HCT116 (cell line): ENCODE results near the gene AKAP5. TPM values are rescaled to one million over a fixed set of nuclear protein-coding genes. Genes with fewer than 3 reads are reported as not detected.
A peak's percentile ranks its signal among the peaks of the same experiment; 100 is the strongest.

Source experiments
- ATAC-seq: fragments of 200-7000 bp; cut with Tn5 transposase; 2 replicates; pipeline ENCODE4 v1.9.1; 2020; ENCODE audit warnings: mild to moderate bottlenecking, moderate library complexity
- BruUV-seq: library from RNA; stranded (reverse); fragments of 400-500 nt; replicated peaks from 2 replicates; lab custom pipeline; 2021; lab: Mats Ljungman, UMichigan
- CTCF ChIA-PET: fragments of 300-600 bp; sonication (Branson Sonifier 250); formaldehyde crosslinking; loops from one replicate; lab custom pipeline; 2021; ENCODE audit warnings: antibody characterized with exemption; lab: Charles Lee
- POLR2A ChIA-PET: fragments of 300-600, 350-600 bp; sonication (Branson Sonifier 250); formaldehyde crosslinking; loops from one replicate; lab custom pipeline; 2021; ENCODE audit warnings: antibody characterized with exemption; lab: Charles Lee
- RAD21 ChIA-PET, 2 experiments: fragments of 300-600 bp; sonication (Branson Sonifier 250); formaldehyde crosslinking; loops; one replicate each; lab custom pipeline; 2023; ENCODE audit warnings: low total read pairs in 2 of 2; ENCODE audit not compliant: uncharacterized antibody in 2 of 2, unreplicated experiment in 2 of 2, low non-redundant PET in 1 of 2; lab: Charles Lee
- DNase-seq: peaks from one replicate; pipeline ENCODE4 v3.0.0-alpha.2; 2010; ENCODE audit warnings: low read depth, low spot score
- H2AFZ ChIP-seq: fragments of 200-600 bp; shearing (Covaris generic), sonication (generic); 2 replicates; pipeline ENCODE4 v1.6.1; 2017; ENCODE audit warnings: low read depth, mixed run types, mixed read lengths, antibody characterized with exemption, low read length; ENCODE audit not compliant: poor library complexity, severe bottlenecking
- H3K27ac ChIP-seq: 2 replicates; pipeline ENCODE4 v1.5.1; 2012; ENCODE audit warnings: low read depth, low read length
- H3K27me3 ChIP-seq: fragments of 200-600 bp; sonication (generic); 2 replicates; pipeline ENCODE4 v1.6.1; 2016; ENCODE audit warnings: mixed run types, low read length, mixed read lengths; ENCODE audit not compliant: insufficient read depth
- H3K36me3 ChIP-seq, 2 experiments: fragments of 200-500 bp in 1 of 2; fragments of 200-600 bp in 1 of 2; sonication (Bioruptor generic) in 1 of 2; sonication (generic) in 1 of 2; 2 replicates each; pipeline versions ENCODE4 v1.5.1 to v1.6.1; 2014 to 2016; ENCODE audit warnings: low read length in 2 of 2, inconsistent platforms in 1 of 2, mixed read lengths in 1 of 2, mixed run types in 1 of 2; ENCODE audit not compliant: insufficient read depth in 2 of 2, control insufficient read depth in 1 of 2
- H3K4me1 ChIP-seq, 2 experiments: fragments of 200-600 bp in 1 of 2; sonication (generic) in 1 of 2; 2 replicates each; pipeline versions ENCODE4 v1.5.1 to v1.6.1; 2012 to 2017; ENCODE audit warnings: low read length in 2 of 2, inconsistent platforms in 1 of 2, mild to moderate bottlenecking in 1 of 2, mixed read lengths in 1 of 2, mixed run types in 1 of 2, moderate library complexity in 1 of 2; ENCODE audit not compliant: insufficient read depth in 2 of 2, control insufficient read depth in 1 of 2
- H3K4me2 ChIP-seq: fragments of 200-600 bp; sonication (generic); 2 replicates; pipeline ENCODE4 v1.6.1; 2017; ENCODE audit warnings: mixed run types, low read length, mixed read lengths
- H3K4me3 ChIP-seq, 2 experiments: fragments of 200-600 bp in 1 of 2; sonication (generic) in 1 of 2; replicated peaks in 1 of 2; 2 replicates each; pipeline ENCODE4 v1.5.1; 2011 to 2016; ENCODE audit warnings: low read length in 2 of 2, control low read depth in 1 of 2, low read depth in 1 of 2, mild to moderate bottlenecking in 1 of 2, mixed read lengths in 1 of 2, mixed run types in 1 of 2
- H3K79me2 ChIP-seq: fragments of 200-600 bp; sonication (generic); 2 replicates; pipeline ENCODE4 v1.6.1; 2017; ENCODE audit warnings: mild to moderate bottlenecking, mixed run types, low read length, moderate library complexity, mixed read lengths; ENCODE audit not compliant: insufficient read depth
- H3K9ac ChIP-seq: fragments of 200-600 bp; sonication (generic); 2 replicates; pipeline ENCODE4 v1.6.1; 2016; ENCODE audit warnings: low read length, mixed read lengths
- H3K9me2 ChIP-seq: fragments of 200-600 bp; sonication (generic), shearing (Covaris generic); 2 replicates; pipeline ENCODE4 v1.6.1; 2017; ENCODE audit warnings: mixed run types, mild to moderate bottlenecking, moderate library complexity; ENCODE audit not compliant: insufficient read depth
- H3K9me3 ChIP-seq, 2 experiments: fragments of 200-500 bp in 1 of 2; fragments of 200-600 bp in 1 of 2; sonication (Bioruptor generic) in 1 of 2; sonication (generic) in 1 of 2; 2 replicates each; pipeline ENCODE4 v1.6.1; 2014 to 2017; ENCODE audit warnings: low read length in 2 of 2, mixed read lengths in 2 of 2, inconsistent platforms in 1 of 2, low read depth in 1 of 2, mild to moderate bottlenecking in 1 of 2, mixed run types in 1 of 2, moderate library complexity in 1 of 2; ENCODE audit not compliant: control insufficient read depth in 1 of 2, insufficient read depth in 1 of 2
- H4K20me1 ChIP-seq: fragments of 200-600 bp; sonication (generic), shearing (Covaris generic); 2 replicates; pipeline ENCODE4 v1.6.1; 2017; ENCODE audit warnings: mixed run types, mild to moderate bottlenecking, moderate library complexity; ENCODE audit not compliant: insufficient read depth
- CBX3 ChIP-seq: IDR thresholded peaks from 2 replicates; pipeline ENCODE4 v1.6.1; 2012; ENCODE audit warnings: low read depth
- CEBPB ChIP-seq: IDR thresholded peaks from 2 replicates; pipeline ENCODE4 v1.6.1; 2012; ENCODE audit warnings: low read depth
- EGR1 ChIP-seq: IDR thresholded peaks from 2 replicates; pipeline ENCODE4 v1.6.1; 2012; ENCODE audit warnings: low read depth
- ELF1 ChIP-seq: IDR thresholded peaks from 2 replicates; pipeline ENCODE4 v1.6.1; 2012; ENCODE audit warnings: low read depth, borderline replicate concordance
- POLR2A ChIP-seq: IDR thresholded peaks from 2 replicates; pipeline ENCODE4 v1.7.0; 2011; ENCODE audit warnings: borderline replicate concordance; ENCODE audit not compliant: insufficient read depth, insufficient read length; ENCODE audit errors: extremely low read depth
- POLR2AphosphoS5 ChIP-seq: IDR thresholded peaks from 2 replicates; pipeline ENCODE4 v1.6.1; 2011; ENCODE audit warnings: mild to moderate bottlenecking, low read depth, low read length, moderate library complexity
- SP1 ChIP-seq: IDR thresholded peaks from 2 replicates; pipeline ENCODE4 v1.6.1; 2012; ENCODE audit warnings: low read depth
- SRF ChIP-seq: IDR thresholded peaks from 2 replicates; pipeline ENCODE4 v1.6.1; 2012; ENCODE audit warnings: low read depth
- TCF7L2 ChIP-seq: IDR thresholded peaks from 2 replicates; pipeline ENCODE4 v1.7.0; 2011; ENCODE audit warnings: borderline replicate concordance, inconsistent platforms; ENCODE audit not compliant: insufficient read depth, insufficient read length; ENCODE audit errors: extremely low read depth
- YY1 ChIP-seq: IDR thresholded peaks from 2 replicates; pipeline ENCODE4 v1.6.1; 2011; ENCODE audit warnings: low read length, low read depth, moderate library complexity, mild to moderate bottlenecking; ENCODE audit not compliant: insufficient replicate concordance; ENCODE audit errors: extremely low read depth
- ZFX ChIP-seq: fragments of 450-650 bp; IDR thresholded peaks from 2 replicates; pipeline ENCODE4 v1.6.1; 2017
- intact Hi-C: fragments of 100-400 bp; cut with micrococcal nuclease; formaldehyde crosslinking; loops from 2 replicates; pipeline ENCODE4 v1.10.0; 2022
- total RNA-seq: library from RNA; stranded (reverse); gene quantifications from one replicate; pipeline ENCODE4 v1.2.1, GENCODE V29; 2021; ENCODE audit not compliant: unreplicated experiment
- TF ChIP-seq, protein P1 (sequence below): IDR thresholded peaks from 2 replicates; pipeline ENCODE4 v1.6.1; 2012
- TF ChIP-seq, protein P2 (sequence below): IDR thresholded peaks from 2 replicates; pipeline ENCODE4 v1.6.1; 2011; ENCODE audit warnings: mild to moderate bottlenecking, low read length, moderate library complexity; ENCODE audit not compliant: insufficient replicate concordance; ENCODE audit errors: extremely low read depth
- TF ChIP-seq, protein P3 (sequence below): IDR thresholded peaks from 2 replicates; pipeline ENCODE4 v1.6.1; 2012

Gene AKAP5
- total RNA-seq, 1 experiment from 2014 or later = 0.54 TPM

DNA sequence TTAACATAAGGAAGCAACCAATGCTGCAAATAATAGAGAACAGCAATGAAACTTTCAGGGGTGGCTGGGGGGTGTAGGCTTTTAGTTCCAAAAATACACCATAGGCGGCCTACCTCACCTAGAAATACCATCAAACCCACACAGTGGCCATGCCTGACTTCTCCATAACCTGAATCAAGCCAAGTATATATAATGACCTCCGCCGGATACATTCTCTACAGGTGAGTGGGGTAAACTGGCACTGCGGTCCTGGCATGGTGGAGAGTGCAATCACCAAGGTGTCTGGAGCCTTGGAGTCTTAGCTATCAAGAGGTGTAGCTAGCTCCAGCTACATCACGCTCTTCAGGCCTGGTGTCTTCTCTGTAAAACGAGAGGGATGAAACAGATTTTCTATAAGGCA is 37.2 kb downstream of the AKAP5 start:
- Histone ChIP-seq H3K9me3 (no peaks in the 10 kb centered on the region), H3K36me3 (peaks cover 0 to 5% of the 10 kb centered on the region in 2 experiments; a peak in 1 of 4 replicates), H3K9me2 (no peaks in the 10 kb centered on the region), H2AFZ (no peak overlapping the region), H4K20me1 (no peaks in the 10 kb centered on the region), H3K9ac (peak overlapping the region; percentile 85), H3K4me1 (peaks cover 30 to 49% of the 10 kb centered on the region in 2 experiments), H3K27ac (peak overlapping the region; percentile 95), H3K4me3 (peak overlapping the region; percentile 74 to 97), H3K27me3 (no peaks in the 10 kb centered on the region)
- POLR2A ChIA-PET = no interaction called here
- CTCF ChIA-PET = interaction anchor here (3.2 kb wide), 1 partner anchor 9 kb away, joined by 9 read pairs; no protein-coding TSS in a partner anchor
- no peak for DNase-seq
- no TSS peak for BruUV-seq
- intact Hi-C loops = no loop called here
- no peak for TF ChIP-seq SRF
- no peak for TF ChIP-seq YY1
- no peak for TF ChIP-seq POLR2AphosphoS5
- TF ChIP-seq ZFX = no peak
- no peak for TF ChIP-seq CEBPB
- no peak for TF ChIP-seq POLR2A
- TF ChIP-seq CBX3 = no peak
- TF ChIP-seq, all 23 proteins: peak for 0
- peaks cover 76% of the 10 kb centered on the region for H3K79me2 ChIP-seq
- H3K4me2 ChIP-seq = peak overlapping the region; percentile 89
- RAD21 ChIA-PET = no interaction called here
- ATAC-seq = no peak

DNA sequence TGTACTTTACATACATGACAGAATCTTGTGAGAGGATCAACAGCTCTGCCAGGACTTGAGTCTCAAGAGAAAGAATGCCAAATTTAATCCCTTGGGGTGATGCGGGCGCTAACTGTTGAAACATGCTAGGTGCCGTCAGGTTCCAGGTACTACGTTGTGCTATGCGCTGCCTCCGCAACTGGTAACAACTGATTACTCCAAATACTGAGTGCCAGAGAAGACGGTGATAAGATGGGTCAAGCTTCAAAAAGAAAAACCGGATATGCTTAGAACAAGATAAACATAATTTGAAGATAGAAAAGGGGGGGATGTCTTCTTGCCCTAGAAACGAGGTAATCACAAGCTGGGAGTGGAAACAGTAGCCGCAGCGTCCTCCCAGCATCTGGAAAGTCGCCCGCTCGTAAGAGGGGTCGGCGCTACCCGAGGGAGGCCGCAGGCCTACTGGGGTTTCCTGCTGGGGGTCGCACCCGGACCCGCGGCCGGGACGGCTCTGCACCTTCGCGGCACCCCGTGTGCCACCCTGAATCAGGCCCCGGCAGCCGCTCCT is 37.7 kb downstream of the AKAP5 start:
- Histone ChIP-seq H3K27me3 (no peaks in the 10 kb centered on the region), H3K4me1 (peaks cover 30 to 51% of the 10 kb centered on the region in 2 experiments), H3K9me2 (no peaks in the 10 kb centered on the region), H3K9me3 (no peaks in the 10 kb centered on the region), H3K4me3 (peak overlapping the region; percentile 74 to 97), H2AFZ (no peak overlapping the region), H3K79me2 (peaks cover 76% of the 10 kb centered on the region), H4K20me1 (no peaks in the 10 kb centered on the region), H3K9ac (peak overlapping the region; percentile 85), H3K36me3 (peaks cover 0 to 3% of the 10 kb centered on the region in 2 experiments; a peak in 1 of 4 replicates), H3K4me2 (peak overlapping the region; percentile 89), H3K27ac (peak overlapping the region; percentile 95)
- BruUV-seq = no TSS peak
- TF ChIP-seq SRF (no peak), ELF1 (no peak), POLR2A (no peak), EGR1 (no peak), TCF7L2 (no peak), POLR2AphosphoS5 (no peak), SP1 (no peak), CBX3 (no peak)
- TF ChIP-seq, protein P1, sequence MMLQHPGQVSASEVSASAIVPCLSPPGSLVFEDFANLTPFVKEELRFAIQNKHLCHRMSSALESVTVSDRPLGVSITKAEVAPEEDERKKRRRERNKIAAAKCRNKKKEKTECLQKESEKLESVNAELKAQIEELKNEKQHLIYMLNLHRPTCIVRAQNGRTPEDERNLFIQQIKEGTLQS = no peak
- TF ChIP-seq, protein P2, sequence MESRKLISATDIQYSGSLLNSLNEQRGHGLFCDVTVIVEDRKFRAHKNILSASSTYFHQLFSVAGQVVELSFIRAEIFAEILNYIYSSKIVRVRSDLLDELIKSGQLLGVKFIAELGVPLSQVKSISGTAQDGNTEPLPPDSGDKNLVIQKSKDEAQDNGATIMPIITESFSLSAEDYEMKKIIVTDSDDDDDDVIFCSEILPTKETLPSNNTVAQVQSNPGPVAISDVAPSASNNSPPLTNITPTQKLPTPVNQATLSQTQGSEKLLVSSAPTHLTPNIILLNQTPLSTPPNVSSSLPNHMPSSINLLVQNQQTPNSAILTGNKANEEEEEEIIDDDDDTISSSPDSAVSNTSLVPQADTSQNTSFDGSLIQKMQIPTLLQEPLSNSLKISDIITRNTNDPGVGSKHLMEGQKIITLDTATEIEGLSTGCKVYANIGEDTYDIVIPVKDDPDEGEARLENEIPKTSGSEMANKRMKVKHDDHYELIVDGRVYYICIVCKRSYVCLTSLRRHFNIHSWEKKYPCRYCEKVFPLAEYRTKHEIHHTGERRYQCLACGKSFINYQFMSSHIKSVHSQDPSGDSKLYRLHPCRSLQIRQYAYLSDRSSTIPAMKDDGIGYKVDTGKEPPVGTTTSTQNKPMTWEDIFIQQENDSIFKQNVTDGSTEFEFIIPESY = no peak
- TF ChIP-seq, protein P3, sequence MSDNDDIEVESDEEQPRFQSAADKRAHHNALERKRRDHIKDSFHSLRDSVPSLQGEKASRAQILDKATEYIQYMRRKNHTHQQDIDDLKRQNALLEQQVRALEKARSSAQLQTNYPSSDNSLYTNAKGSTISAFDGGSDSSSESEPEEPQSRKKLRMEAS = no peak
- intact Hi-C loops = no loop called here
- peak; percentile 8 for ATAC-seq
- ChIA-PET CTCF (interaction anchor here (3.2 kb wide), 1 partner anchor 8 kb away, joined by 9 read pairs; no protein-coding TSS in a partner anchor), RAD21 (no interaction called here), POLR2A (no interaction called here)
- DNase-seq = no peak
